Measurements from ENCODE around the gene HEPACAM.
A peak's percentile ranks its signal among the peaks of the same experiment; 100 is the strongest.
"Not testable (repeated sequence)": the region's sequence is repeated elsewhere in the genome, so short reads cannot be mapped to it uniquely, and the experiment has no call there.

Gene HEPACAM, protein sequence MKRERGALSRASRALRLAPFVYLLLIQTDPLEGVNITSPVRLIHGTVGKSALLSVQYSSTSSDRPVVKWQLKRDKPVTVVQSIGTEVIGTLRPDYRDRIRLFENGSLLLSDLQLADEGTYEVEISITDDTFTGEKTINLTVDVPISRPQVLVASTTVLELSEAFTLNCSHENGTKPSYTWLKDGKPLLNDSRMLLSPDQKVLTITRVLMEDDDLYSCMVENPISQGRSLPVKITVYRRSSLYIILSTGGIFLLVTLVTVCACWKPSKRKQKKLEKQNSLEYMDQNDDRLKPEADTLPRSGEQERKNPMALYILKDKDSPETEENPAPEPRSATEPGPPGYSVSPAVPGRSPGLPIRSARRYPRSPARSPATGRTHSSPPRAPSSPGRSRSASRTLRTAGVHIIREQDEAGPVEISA

GRCh38 chr11:124935548-124936514, at the start of gene HEPACAM:
HEPACAM (minus strand) TSS chr11:124936047; CDS start chr11:124936006, 41 bp downstream.
- DNase-seq: no peak

- no peak for DNase-seq
Measured at GRCh38 chr11:124984512-124984854, 48.6 kb upstream of the HEPACAM start.

- no peak for DNase-seq
Measured at GRCh38 chr11:124983674-124984511, 48.0 kb upstream of the HEPACAM start.

GRCh38 chr11:124982043-124982442, 46.2 kb upstream of the HEPACAM start:
- DNase-seq: no peak

- no peak for DNase-seq
Measured at GRCh38 chr11:124978316-124978715, 42.5 kb upstream of the HEPACAM start.

DNA sequence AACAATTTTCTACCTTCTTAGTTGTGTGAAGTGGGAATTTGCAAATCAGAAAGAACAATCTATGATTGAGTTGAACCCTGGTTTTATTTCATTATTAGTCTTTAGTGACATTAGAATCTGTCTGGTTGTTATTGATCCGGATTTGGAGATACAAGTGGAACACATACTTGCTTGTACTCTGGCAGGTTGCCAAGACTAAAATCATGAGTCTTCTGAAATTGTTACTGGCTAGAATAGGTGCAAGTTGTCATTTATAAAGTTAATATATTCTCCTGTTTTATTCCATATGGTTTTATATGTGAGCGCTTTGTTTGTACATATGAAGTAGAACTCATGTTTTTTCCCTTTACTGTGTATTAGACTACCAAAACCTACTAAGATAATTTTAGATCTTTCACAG, 41.2 kb upstream of the HEPACAM start:
- DNase-seq: no peak

DNA sequence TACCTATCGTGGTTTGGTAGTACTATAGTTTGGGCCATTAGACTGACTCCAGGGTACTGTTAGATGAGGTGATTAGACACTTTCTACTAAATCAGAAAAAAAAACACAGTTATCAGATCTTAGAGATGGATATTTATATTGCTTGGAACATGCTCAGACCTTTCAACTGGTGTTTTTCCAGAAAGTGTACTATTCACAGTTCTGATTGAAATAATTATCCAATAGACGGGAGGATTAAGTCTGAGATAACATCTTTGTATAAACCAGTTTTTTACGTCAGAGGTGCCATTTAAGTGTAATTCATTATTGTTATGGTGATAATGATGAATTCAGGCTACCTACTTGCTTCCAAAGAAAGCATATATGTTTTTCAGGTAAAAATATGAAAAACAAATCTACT, 40.7 kb upstream of the HEPACAM start:
- DNase-seq: no peak

DNA sequence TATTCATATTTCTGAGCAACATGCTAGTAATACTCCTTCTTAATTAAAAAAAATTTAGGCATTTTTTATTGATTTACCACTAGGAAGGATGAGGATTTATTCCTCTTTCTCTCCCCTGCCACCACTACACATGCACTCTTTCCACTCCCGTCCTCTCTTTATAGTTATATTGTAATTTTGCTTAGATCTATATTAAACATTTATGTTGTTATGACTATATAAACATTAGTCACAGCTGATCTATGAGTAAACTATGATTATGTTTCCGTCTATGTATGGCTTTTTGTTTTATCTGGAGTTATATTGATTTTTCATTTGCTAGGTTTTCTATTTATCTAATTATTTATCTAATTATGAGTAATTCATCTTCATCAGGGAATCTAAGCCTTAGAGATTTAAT, 36.0 kb upstream of the HEPACAM start:
- no peak for DNase-seq

GRCh38 chr11:124970925-124971324, 35.1 kb upstream of the HEPACAM start:
- no peak for DNase-seq

DNA sequence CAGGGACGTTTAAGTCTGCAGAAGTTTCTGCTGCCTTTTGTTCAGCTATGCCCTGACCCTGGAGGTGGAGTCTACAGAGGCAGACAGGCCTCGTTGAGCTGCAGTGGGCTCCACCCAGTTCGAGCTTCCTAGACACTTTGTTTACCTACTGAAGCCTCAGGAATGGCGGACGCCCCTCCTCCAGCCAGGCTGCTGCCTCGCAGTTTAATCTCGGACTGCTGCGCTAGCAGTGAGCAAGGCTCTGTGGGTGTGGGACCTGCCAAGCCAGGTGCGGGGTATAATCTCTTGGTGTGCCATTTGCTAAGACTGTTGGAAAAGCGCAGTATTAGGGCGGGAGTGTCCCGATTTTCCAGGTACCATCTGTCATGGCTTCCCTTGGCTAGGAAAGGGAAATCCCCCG, 32.4 kb upstream of the HEPACAM start:
- not testable (repeated sequence) for DNase-seq

DNA sequence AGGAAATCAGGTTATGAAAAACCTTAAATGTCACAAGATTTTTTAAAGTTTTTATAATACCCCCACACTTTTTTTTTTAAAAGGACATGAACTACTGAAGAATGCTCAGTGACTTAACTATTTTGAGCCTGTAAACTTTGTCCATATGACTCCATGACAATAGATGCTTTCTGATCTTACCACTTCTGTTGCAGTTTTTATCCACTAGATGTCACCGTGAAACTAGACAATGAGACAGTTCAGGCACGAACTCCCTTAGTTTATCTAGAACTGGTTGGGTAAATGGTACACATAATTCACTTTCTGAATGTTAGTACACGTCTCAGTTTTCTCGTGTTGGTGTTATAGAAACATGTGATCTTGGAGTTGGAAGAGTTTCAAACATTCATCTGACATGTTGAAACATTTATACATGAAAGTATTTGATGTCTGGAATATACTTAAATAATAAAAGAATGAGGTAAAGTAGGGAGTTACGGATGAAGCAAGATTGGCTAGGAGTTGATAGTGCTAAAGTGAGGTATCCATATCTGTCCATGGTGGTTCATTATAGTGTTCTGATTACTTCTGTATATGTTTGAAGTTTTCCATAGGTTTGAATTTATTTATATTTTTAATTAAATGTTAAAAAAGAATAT, 26.2 kb upstream of the HEPACAM start:
- DNase-seq: no peak

DNA sequence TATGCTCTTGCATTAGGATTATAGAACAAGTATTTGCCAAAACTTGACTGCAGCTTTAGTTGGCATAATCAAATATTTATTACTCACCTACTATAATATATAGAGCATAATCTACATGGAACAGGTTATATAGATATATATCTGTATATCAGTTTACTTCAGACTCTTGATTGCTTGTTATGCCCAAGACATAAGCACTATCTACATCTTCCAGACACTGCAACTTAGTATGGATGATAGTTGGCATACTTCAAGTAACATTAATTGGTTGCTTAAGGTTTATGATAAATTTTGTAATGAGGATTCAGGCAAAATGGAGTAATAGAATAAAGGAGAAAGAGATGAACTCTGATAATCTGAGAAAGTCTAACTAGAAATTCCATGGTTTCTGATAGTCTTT, 19.2 kb upstream of the HEPACAM start:
- DNase-seq: no peak

- DNase-seq: no peak
Measured at GRCh38 chr11:124954590-124954955, 18.7 kb upstream of the HEPACAM start.

GRCh38 chr11:124953753-124954589, 18.1 kb upstream of the HEPACAM start, which contains the start of gene CCDC15:
CCDC15 (plus strand) TSS chr11:124954202; CDS start chr11:124954733, 531 bp downstream.
- DNase-seq: peak; percentile 94

GRCh38 chr11:124951341-124951740, 15.5 kb upstream of the HEPACAM start:
- no peak for DNase-seq

- DNase-seq: no peak
Measured at GRCh38 chr11:124950601-124951330, 14.9 kb upstream of the HEPACAM start.

GRCh38 chr11:124946735-124947141, 10.9 kb upstream of the HEPACAM start:
- DNase-seq: no peak

GRCh38 chr11:124945826-124946225, 10.0 kb upstream of the HEPACAM start:
- no peak for DNase-seq

GRCh38 chr11:124944565-124944964, 8.7 kb upstream of the HEPACAM start:
- no peak for DNase-seq

DNA sequence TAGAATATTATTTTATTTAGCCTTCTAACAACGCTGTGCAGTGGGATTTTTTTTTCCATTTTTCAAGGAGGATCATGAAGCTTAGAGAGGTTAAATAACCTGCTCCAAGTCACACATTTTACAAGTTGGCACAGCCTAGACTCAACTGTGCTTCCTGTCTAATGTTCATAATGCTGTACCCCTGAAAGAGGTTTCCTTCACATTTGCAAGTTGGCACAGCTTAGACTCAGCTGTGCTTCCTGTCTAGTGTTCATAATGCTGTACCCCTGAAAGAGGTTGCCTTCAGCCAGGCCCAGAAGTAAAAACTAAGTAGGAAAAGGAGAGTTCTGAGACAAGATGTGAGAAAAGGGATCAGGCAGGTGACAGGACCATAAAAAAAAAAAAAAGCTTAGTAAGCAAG, 7.9 kb upstream of the HEPACAM start:
- no peak for DNase-seq

DNA sequence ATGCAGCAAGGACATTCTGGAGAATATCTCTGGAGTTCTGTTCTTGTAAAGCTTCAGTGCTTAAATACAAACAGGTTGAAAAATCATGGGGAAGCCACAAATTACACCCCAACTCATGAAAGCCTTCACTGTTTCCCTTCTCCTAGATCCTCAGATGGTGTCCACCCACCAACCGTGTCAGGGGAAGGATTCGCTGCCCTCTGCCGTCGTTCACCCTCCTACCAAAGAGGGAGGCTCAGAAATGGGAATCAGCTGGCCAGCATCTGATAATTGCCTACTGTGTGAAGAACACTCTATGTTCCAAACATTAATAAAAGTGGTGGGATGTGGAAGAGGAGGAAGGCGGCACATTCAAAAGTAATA, 7.4 kb upstream of the HEPACAM start:
- no peak for DNase-seq

Measured in stimulated activated naive CD4-positive, alpha-beta T cell treated with Interleukin-2 at 50 U/mL for 16 hours (primary cell).